Caco-2 (cell line): ENCODE results near the gene MOV10L1. TPM values are rescaled to one million over a fixed set of nuclear protein-coding genes. Genes with fewer than 3 reads are reported as not detected.

ENCODE experiments used
- BruUV-seq: library from RNA; stranded (reverse); fragments of 400-500 nt; replicated peaks from 2 replicates; lab custom pipeline; 2021; lab: Mats Ljungman, UMichigan
- CTCF ChIA-PET: fragments of 300-600 bp; sonication (Branson Sonifier 250); formaldehyde crosslinking; loops from one replicate; lab custom pipeline; 2022; ENCODE audit warnings: antibody characterized with exemption; lab: Charles Lee
- POLR2A ChIA-PET: fragments of 300-600 bp; sonication (Branson Sonifier 250); formaldehyde crosslinking; loops from one replicate; lab custom pipeline; 2022; ENCODE audit warnings: antibody characterized with exemption; lab: Charles Lee
- DNase-seq, 2 experiments: peaks; one replicate each; pipeline versions ENCODE4 v3.0.0 to v3.0.0-alpha.2; 2020 to 2022
- H3K27me3 ChIP-seq: replicated peaks from 2 replicates; pipeline ENCODE4 v1.6.0; 2011; ENCODE audit warnings: low read length; ENCODE audit not compliant: control insufficient read depth, insufficient read depth
- H3K36me3 ChIP-seq: 2 replicates; pipeline ENCODE4 v1.5.1; 2011; ENCODE audit warnings: low read length; ENCODE audit not compliant: control insufficient read depth, insufficient read depth
- H3K4me1 ChIP-seq: fragments of 250-450 bp; sonication (Bioruptor Pico); 2 replicates; pipeline ENCODE4 v1.5.1; 2020; ENCODE audit warnings: mild to moderate bottlenecking
- H3K4me3 ChIP-seq: 2 replicates; pipeline ENCODE4 v1.5.1; 2011; ENCODE audit warnings: low read depth, mild to moderate bottlenecking, control low read depth, low read length
- H3K9me3 ChIP-seq: fragments of 250-450 bp; sonication (Bioruptor Pico); 2 replicates; pipeline ENCODE4 v1.5.1; 2020; ENCODE audit warnings: mild to moderate bottlenecking, moderate library complexity
- H3K27ac Mint-ChIP-seq: one replicate; pipeline ENCODE4 v1.8.0; 2022; ENCODE audit warnings: mixed read lengths; ENCODE audit not compliant: unreplicated experiment
- H3K27me3 Mint-ChIP-seq: one replicate; pipeline ENCODE4 v1.8.0; 2022; ENCODE audit warnings: mixed read lengths; ENCODE audit not compliant: insufficient read depth, unreplicated experiment
- H3K36me3 Mint-ChIP-seq: one replicate; pipeline ENCODE4 v1.8.0; 2022; ENCODE audit warnings: mild to moderate bottlenecking, mixed read lengths; ENCODE audit not compliant: insufficient read depth, unreplicated experiment
- H3K4me1 Mint-ChIP-seq: one replicate; pipeline ENCODE4 v1.8.0; 2022; ENCODE audit warnings: low read depth, mixed read lengths; ENCODE audit not compliant: unreplicated experiment
- H3K4me3 Mint-ChIP-seq: one replicate; pipeline ENCODE4 v1.8.0; 2022; ENCODE audit warnings: mild to moderate bottlenecking, moderate library complexity, mixed read lengths; ENCODE audit not compliant: unreplicated experiment
- H3K9me3 Mint-ChIP-seq: one replicate; pipeline ENCODE4 v1.8.0; 2022; ENCODE audit warnings: mixed read lengths; ENCODE audit not compliant: unreplicated experiment
- intact Hi-C: fragments of 100-400 bp; cut with micrococcal nuclease; formaldehyde crosslinking; loops from one replicate; pipeline ENCODE4 v1.10.0; 2022; ENCODE audit not compliant: unreplicated experiment
- total RNA-seq: library from RNA; stranded (reverse); gene quantifications from 2 replicates; pipeline ENCODE4 v1.2.3, GENCODE V29; 2022
- TF ChIP-seq, protein P1 (sequence below), 2 experiments: fragments of 200-600 bp in 1 of 2; IDR thresholded peaks; 1 replicate in 1 of 2; 2 replicates in 1 of 2; pipeline versions ENCODE4 v1.5.1 to v1.8.0; 2011 to 2022; ENCODE audit warnings: antibody characterized with exemption in 1 of 2, control low read depth in 1 of 2, inconsistent platforms in 1 of 2, low read depth in 1 of 2, low read length in 1 of 2, mild to moderate bottlenecking in 1 of 2, moderate library complexity in 1 of 2; ENCODE audit not compliant: insufficient read depth in 1 of 2, severe bottlenecking in 1 of 2, unreplicated experiment in 1 of 2

MOV10L1 gene
- total RNA-seq, 1 experiment from 2014 or later: not detected

GRCh38 chr22:50151571-50152537, 62.0 kb downstream of the MOV10L1 start:
- Mint-ChIP-seq H3K36me3 (no peaks in the 10 kb centered on the region), H3K9me3 (no peaks in the 10 kb centered on the region), H3K27me3 (no peaks in the 10 kb centered on the region), H3K4me3 (no peak overlapping the region), H3K27ac (no peak overlapping the region), H3K4me1 (peaks cover 3% of the 10 kb centered on the region)
- Histone ChIP-seq H3K4me1 (no peaks in the 10 kb centered on the region), H3K9me3 (no peaks in the 10 kb centered on the region), H3K4me3 (no peak overlapping the region), H3K27me3 (no peaks in the 10 kb centered on the region), H3K36me3 (no peaks in the 10 kb centered on the region)
- BruUV-seq: no TSS peak
- no peak for DNase-seq
- ChIA-PET POLR2A (no interaction called here), CTCF (no interaction called here)
- intact Hi-C loops: no loop called here
- TF ChIP-seq, protein P1, sequence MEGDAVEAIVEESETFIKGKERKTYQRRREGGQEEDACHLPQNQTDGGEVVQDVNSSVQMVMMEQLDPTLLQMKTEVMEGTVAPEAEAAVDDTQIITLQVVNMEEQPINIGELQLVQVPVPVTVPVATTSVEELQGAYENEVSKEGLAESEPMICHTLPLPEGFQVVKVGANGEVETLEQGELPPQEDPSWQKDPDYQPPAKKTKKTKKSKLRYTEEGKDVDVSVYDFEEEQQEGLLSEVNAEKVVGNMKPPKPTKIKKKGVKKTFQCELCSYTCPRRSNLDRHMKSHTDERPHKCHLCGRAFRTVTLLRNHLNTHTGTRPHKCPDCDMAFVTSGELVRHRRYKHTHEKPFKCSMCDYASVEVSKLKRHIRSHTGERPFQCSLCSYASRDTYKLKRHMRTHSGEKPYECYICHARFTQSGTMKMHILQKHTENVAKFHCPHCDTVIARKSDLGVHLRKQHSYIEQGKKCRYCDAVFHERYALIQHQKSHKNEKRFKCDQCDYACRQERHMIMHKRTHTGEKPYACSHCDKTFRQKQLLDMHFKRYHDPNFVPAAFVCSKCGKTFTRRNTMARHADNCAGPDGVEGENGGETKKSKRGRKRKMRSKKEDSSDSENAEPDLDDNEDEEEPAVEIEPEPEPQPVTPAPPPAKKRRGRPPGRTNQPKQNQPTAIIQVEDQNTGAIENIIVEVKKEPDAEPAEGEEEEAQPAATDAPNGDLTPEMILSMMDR (IDR thresholded peaks at IDR 0.05; ENCODE audit: insufficient read depth in 1 of 2, low read depth in 1 of 2, low read length in 1 of 2, severe bottlenecking in 1 of 2, unreplicated experiment in 1 of 2): no peak

DNA sequence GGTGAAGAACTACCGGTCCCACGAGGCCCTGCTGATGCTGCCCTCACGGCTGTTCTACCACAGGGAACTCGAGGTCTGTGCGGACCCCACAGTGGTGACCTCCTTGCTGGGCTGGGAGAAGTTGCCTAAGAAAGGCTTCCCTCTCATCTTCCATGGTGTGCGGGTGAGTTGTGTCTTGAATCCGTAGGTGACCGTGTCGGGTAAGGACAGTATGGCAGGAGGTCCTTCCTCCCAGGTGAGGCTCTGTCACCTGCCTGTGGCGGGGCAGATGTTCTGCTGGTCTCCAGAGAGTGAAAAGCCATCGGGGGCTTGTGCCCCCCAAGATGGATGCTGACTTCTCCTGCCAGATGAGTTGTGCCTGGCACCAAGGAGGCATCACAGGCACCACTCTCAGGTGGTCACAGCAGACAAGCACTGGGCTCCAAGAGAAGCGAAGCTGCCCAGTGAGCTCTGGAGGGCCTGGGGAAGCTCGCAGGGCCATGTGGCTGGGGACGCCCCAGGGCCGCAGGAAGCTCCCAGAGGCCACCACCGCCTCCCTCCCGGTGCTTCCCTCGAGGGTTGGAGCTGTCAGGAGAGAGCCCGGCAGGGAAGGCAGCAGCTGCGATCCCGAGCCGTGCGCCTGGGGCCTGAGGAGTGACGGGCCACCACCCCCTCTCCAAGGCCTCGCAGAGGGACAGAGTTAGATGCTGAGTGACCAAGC, 63.4 kb downstream of the MOV10L1 start:
- no peaks in the 10 kb centered on the region for H3K36me3 Mint-ChIP-seq

GRCh38 chr22:50153756-50154140, 63.9 kb downstream of the MOV10L1 start:
- TF ChIP-seq, protein P1 (IDR thresholded peaks at IDR 0.05; ENCODE audit: insufficient read depth in 1 of 2, low read depth in 1 of 2, low read length in 1 of 2, severe bottlenecking in 1 of 2, unreplicated experiment in 1 of 2): no peak
- CTCF ChIA-PET: no interaction called here
- H3K27ac Mint-ChIP-seq: no peak overlapping the region
- Histone ChIP-seq H3K36me3 (no peaks in the 10 kb centered on the region), H3K4me3 (no peak overlapping the region), H3K27me3 (no peaks in the 10 kb centered on the region; the same call in 1 of the 2 replicates), H3K4me1 (no peaks in the 10 kb centered on the region), H3K9me3 (no peaks in the 10 kb centered on the region)
- no peak overlapping the region for H3K4me3 Mint-ChIP-seq
- POLR2A ChIA-PET: no interaction called here
- H3K27me3 Mint-ChIP-seq: peaks cover 5% of the 10 kb centered on the region
- DNase-seq: no peak
- no peaks in the 10 kb centered on the region for H3K4me1 Mint-ChIP-seq
- H3K9me3 Mint-ChIP-seq: no peaks in the 10 kb centered on the region
- no TSS peak for BruUV-seq
- intact Hi-C loops: no loop called here
- H3K36me3 Mint-ChIP-seq: no peaks in the 10 kb centered on the region

More for the DNA sequence above, 63.4 kb downstream of the MOV10L1 start:
- no peak overlapping the region for H3K4me3 ChIP-seq
- no TSS peak for BruUV-seq
- no peaks in the 10 kb centered on the region; the same call in 1 of the 2 replicates for H3K27me3 ChIP-seq
- H3K9me3 ChIP-seq: no peaks in the 10 kb centered on the region
- H3K27ac Mint-ChIP-seq: no peak overlapping the region
- no peaks in the 10 kb centered on the region for H3K9me3 Mint-ChIP-seq
- no peaks in the 10 kb centered on the region for H3K36me3 ChIP-seq
- no peaks in the 10 kb centered on the region for H3K4me1 Mint-ChIP-seq
- POLR2A ChIA-PET: no interaction called here
- no peak overlapping the region for H3K4me3 Mint-ChIP-seq
- DNase-seq: no peak
- no peaks in the 10 kb centered on the region for H3K4me1 ChIP-seq
- H3K27me3 Mint-ChIP-seq: peaks cover 5% of the 10 kb centered on the region
- CTCF ChIA-PET: no interaction called here
- intact Hi-C loops: no loop called here
- TF ChIP-seq, protein P1 (IDR thresholded peaks at IDR 0.05; ENCODE audit: insufficient read depth in 1 of 2, low read depth in 1 of 2, low read length in 1 of 2, severe bottlenecking in 1 of 2, unreplicated experiment in 1 of 2): no peak
